IPS-18a (cell line): ENCODE data around the gene PLEKHF1.
A peak's percentile ranks its signal among the peaks of the same experiment; 100 is the strongest.

ENCODE experiments used
- H3K27ac ChIP-seq: one replicate; pipeline ENCODE4 v1.5.1; 2013; ENCODE audit warnings: low read length
- H3K27me3 ChIP-seq: one replicate; pipeline ENCODE4 v1.6.1; 2013; ENCODE audit warnings: mild to moderate bottlenecking, low read length; ENCODE audit not compliant: control insufficient read depth, insufficient read depth
- H3K36me3 ChIP-seq: one replicate; pipeline ENCODE4 v1.6.1; 2013; ENCODE audit warnings: low read depth, low read length; ENCODE audit not compliant: control insufficient read depth
- H3K4me1 ChIP-seq: one replicate; pipeline ENCODE4 v1.6.1; 2013; ENCODE audit warnings: low read depth, low read length; ENCODE audit not compliant: control insufficient read depth
- H3K4me3 ChIP-seq: one replicate; pipeline ENCODE4 v1.5.1; 2013; ENCODE audit warnings: low read length
- H3K9ac ChIP-seq: one replicate; pipeline ENCODE4 v1.6.1; 2013; ENCODE audit warnings: mild to moderate bottlenecking, low read length, moderate library complexity
- H3K9me3 ChIP-seq: one replicate; pipeline ENCODE4 v1.6.1; 2013; ENCODE audit warnings: low read depth, low read length; ENCODE audit not compliant: control insufficient read depth

Gene PLEKHF1

DNA sequence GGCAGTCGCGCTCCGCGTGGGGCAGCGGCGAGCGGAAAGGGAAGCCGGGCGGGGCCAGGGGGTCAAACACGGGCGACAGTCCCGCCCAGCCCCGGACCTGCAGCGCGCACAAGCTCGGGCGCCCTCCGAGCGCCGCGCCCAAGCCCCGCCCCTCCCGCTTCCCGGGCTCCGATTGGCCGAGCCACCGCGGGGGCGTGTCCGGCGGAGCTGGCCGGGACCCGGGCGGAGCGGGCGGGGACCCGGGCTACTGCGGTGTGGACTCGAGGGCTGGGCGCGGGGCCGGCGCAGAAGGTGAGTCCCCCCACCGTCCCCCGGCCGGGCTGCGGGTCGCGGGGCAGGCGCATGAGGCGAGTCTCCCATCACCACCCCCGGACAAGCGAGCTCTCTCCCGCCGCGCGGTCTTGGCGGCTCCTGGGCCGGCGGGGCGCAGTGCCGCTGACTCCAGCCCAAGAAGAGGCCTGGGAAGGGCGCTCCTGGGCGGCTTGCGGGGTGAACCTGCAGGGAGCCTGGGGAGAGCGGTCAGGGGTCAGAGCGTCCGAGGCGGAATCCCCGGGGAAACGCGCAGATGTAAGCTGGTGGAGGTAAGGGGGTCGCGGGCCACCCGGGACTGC lies at the start of gene PLEKHF1:
Gene PLEKHF1 (plus strand): TSS at position 247 of the 611 bp plus-strand sequence. CDS start 8,379 bp downstream, outside the sequence.
- no peaks in the 10 kb centered on the region for H3K36me3 ChIP-seq
- H3K4me3 ChIP-seq: peak within 1 kb of the TSS; percentile 64
- H3K27ac ChIP-seq: no peak within 1 kb of the TSS
- peak within 1 kb of the TSS; percentile 47 for H3K9ac ChIP-seq
- peaks cover 8% of the 10 kb centered on the region for H3K27me3 ChIP-seq
- H3K9me3 ChIP-seq: no peaks in the 10 kb centered on the region
- H3K4me1 ChIP-seq: peaks cover 9% of the 10 kb centered on the region

DNA sequence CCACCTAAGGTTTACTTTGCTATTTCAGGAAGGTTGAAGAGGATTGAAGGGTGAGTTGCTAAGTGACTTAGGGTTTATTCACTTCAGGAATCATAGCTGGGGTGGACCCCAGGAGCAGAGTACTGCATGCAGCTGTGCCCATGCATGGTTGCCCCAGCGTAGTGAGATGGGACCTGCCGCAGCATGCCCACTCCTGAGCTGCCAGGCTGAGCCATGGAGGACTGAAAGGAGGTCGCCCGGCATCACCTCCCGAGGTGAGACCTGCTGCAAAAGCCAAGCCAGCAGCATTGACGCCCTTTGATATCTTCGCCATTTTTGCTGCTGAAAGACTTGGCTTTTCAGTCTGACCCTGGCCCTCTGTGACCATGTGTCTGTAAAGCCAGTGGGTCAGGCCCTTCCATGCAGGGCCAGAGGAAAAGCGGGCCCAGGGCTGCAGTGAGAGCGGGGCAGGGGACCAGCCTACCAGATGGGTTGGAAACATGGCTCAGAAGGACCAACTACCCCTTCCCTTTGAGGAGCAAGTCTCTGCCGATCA lies 49.3 kb upstream of the PLEKHF1 start:
- Histone ChIP-seq H3K4me1 (no peaks in the 10 kb centered on the region), H3K9me3 (no peaks in the 10 kb centered on the region), H3K27me3 (no peaks in the 10 kb centered on the region), H3K9ac (no peak overlapping the region), H3K27ac (no peak overlapping the region), H3K36me3 (peaks cover 34% of the 10 kb centered on the region), H3K4me3 (no peak overlapping the region)

DNA sequence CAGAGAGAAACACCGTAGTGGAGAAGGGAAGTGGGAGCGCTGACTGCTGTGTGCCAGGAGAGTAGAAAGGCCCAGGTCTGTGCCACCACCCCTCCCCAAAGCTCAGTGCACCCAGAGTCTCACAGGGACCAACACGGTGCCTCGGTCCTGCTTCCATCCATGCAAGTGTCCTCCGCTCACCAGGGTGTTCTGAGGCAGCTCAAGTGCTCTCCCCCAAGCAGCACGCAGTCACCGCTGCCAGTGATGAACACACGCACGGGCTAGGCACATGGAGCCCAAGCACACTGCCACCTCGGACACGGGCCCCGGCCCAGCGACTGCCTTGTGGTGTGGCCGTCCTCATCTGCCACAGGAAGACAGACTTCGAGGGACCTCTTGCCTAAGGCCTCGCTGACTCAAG lies 48.7 kb upstream of the PLEKHF1 start:
- no peak overlapping the region for H3K9ac ChIP-seq
- no peaks in the 10 kb centered on the region for H3K4me1 ChIP-seq
- no peaks in the 10 kb centered on the region for H3K27me3 ChIP-seq
- peaks cover 34% of the 10 kb centered on the region for H3K36me3 ChIP-seq
- H3K27ac ChIP-seq: no peak overlapping the region
- H3K4me3 ChIP-seq: no peak overlapping the region
- no peaks in the 10 kb centered on the region for H3K9me3 ChIP-seq

DNA sequence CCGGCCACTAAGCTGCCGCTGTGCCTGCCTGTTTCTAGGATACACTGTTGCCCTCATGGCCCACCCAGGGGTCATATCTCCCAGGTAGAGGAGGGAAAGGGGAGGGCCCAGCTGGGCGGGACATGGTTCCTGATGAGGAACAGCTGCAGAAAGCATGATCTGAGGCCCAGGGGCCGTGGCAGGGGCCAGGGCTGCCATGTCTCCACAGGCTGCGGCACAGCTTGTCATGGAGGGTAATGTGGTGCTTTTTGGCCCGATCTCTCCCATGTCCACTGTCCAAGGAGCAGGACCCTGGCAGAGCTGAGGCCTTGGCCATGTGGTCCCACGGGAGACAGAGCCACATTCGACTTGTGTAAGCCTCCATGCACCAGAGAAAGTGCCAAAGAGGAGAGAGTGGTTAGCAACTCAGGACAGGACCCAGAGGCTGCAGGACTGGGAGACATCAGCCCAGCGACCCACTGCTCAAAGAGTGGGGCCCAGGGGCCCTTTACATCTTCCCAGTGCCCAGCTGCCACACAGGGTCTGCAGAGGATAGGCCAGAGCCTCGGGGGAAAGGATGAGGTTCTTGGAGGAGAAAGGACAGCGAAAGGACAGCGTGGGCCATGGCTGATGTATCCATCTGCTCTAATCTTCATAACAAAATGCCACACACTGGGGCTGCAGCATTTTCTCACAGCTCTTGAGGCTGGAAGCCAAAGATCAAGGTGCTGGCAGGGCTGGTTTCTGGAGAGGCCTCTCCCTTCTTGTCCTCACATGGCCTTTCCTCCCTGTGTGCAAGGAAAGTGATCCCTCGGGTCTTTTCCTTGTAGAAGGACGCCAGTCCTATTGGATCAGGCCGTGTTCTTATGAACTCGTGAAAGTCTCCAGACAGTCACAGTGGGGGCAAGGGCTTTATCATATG lies 47.6 kb upstream of the PLEKHF1 start:
- Histone ChIP-seq H3K4me3 (no peak overlapping the region), H3K9ac (no peak overlapping the region), H3K4me1 (no peaks in the 10 kb centered on the region), H3K36me3 (peaks cover 23% of the 10 kb centered on the region), H3K27me3 (no peaks in the 10 kb centered on the region), H3K27ac (no peak overlapping the region), H3K9me3 (no peaks in the 10 kb centered on the region)

GRCh38 chr19:29618434-29618833 lies 46.8 kb upstream of the PLEKHF1 start:
- no peak overlapping the region for H3K4me3 ChIP-seq
- H3K36me3 ChIP-seq: peaks cover 15% of the 10 kb centered on the region
- H3K9ac ChIP-seq: no peak overlapping the region
- H3K9me3 ChIP-seq: no peaks in the 10 kb centered on the region
- no peak overlapping the region for H3K27ac ChIP-seq
- no peaks in the 10 kb centered on the region for H3K4me1 ChIP-seq
- no peaks in the 10 kb centered on the region for H3K27me3 ChIP-seq

DNA sequence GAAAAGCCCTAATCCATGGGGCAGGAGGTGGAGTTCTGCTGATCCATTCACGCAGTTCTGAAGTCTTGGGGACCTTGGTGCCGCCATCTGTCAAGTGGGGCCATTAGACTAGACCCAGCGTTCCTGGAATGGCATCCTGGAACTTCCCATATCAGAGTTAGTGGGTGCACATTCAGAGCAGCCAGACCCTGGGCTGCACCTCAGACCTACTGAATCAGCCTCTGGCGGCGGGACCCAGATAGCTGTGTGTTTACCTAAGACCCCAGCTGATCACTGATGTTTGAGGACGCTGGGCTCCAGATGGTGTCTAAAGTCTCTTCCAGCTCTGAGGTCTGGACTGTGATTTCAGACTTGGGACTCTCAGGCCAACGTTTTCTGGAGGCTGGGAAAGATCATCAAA lies 46.4 kb upstream of the PLEKHF1 start:
- Histone ChIP-seq H3K27ac (no peak overlapping the region), H3K4me3 (no peak overlapping the region), H3K4me1 (no peaks in the 10 kb centered on the region), H3K36me3 (peaks cover 12% of the 10 kb centered on the region), H3K27me3 (no peaks in the 10 kb centered on the region), H3K9ac (no peak overlapping the region), H3K9me3 (no peaks in the 10 kb centered on the region)

DNA sequence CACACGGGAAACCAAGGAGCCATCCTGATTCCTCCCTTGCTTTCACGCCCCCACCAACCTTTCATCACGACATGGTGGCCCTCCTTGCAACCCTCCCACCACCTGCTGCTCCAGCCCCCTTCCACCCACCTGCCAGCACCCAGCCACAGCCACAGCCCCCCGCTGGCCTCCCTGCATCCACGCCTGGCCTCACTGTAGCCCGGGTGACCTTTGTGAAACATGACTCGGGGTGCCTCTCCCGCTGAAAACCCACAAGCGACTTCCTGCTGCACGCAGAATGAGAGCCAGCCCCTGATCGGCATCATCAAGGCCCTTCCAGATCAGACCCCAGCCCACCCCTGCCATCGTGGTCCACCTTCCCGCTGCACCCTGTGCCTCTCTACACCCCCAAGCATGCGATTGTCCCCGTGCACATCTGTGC lies 44.3 kb upstream of the PLEKHF1 start:
- Histone ChIP-seq H3K9me3 (no peaks in the 10 kb centered on the region), H3K27ac (no peak overlapping the region), H3K4me3 (no peak overlapping the region), H3K36me3 (peaks cover 4% of the 10 kb centered on the region), H3K9ac (no peak overlapping the region), H3K27me3 (no peaks in the 10 kb centered on the region), H3K4me1 (peaks cover 3% of the 10 kb centered on the region)

DNA sequence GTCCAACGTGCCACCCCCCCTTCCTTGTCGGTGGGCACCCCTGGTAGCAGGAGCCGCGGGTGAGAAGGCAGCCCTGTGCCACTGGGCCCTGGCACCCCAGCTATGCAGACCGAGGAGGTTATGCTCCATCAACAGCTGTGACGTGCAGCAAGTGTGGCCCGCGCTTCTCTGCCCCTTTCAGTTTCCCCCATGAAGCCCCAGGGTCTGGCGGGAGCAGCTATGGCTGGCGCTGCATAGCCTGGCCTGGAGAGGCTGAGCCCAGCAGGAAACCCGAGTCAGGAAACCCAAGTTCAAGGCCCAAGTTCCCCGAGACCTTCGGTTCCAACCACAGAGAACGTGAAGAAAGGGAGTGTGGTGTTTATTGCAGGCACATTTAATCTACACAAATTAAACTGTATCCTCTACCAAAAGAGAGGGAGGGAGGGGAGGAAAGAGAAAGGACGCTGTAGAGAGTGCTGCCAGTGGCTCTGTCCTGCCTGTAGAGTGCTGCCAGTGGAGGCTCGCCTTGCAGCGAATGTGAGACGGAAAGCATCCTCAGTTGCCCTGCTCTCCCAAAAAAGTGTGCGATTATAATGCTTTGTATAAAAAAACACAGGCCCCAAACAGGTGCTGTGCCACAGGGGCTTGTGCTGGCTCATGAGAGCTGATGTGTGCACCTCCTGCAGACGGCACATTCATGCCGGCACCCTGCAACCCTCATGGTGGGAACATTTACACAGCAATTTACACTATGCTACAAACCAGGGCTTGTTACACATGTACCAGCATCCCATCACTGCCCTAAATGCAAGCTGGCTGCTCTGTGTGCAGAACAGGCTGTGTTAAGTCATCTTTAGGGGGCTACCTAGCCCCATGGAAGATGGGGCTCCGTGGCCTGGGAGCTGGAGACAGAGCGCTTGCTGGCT lies 42.8 kb upstream of the PLEKHF1 start:
- Histone ChIP-seq H3K9ac (no peak overlapping the region), H3K4me1 (peaks cover 3% of the 10 kb centered on the region), H3K9me3 (no peaks in the 10 kb centered on the region), H3K4me3 (no peak overlapping the region), H3K36me3 (no peaks in the 10 kb centered on the region), H3K27me3 (no peaks in the 10 kb centered on the region), H3K27ac (no peak overlapping the region)

GRCh38 chr19:29623726-29624488 lies 41.4 kb upstream of the PLEKHF1 start:
- Histone ChIP-seq H3K9me3 (no peaks in the 10 kb centered on the region), H3K9ac (no peak overlapping the region), H3K27ac (no peak overlapping the region), H3K27me3 (no peaks in the 10 kb centered on the region), H3K4me3 (no peak overlapping the region), H3K36me3 (no peaks in the 10 kb centered on the region), H3K4me1 (peaks cover 3% of the 10 kb centered on the region)

GRCh38 chr19:29624489-29625185 lies 40.6 kb upstream of the PLEKHF1 start:
- H3K4me3 ChIP-seq: no peak overlapping the region
- H3K36me3 ChIP-seq: no peaks in the 10 kb centered on the region
- no peak overlapping the region for H3K9ac ChIP-seq
- H3K4me1 ChIP-seq: peaks cover 3% of the 10 kb centered on the region
- H3K9me3 ChIP-seq: no peaks in the 10 kb centered on the region
- H3K27me3 ChIP-seq: no peaks in the 10 kb centered on the region
- no peak overlapping the region for H3K27ac ChIP-seq
